ENCODE measurements around the gene ERCC1.

The ERCC1 gene

GRCh38 chr19:45404557-45405434, 18.9 kb downstream of the ERCC1 start, which contains the start of gene PPP1R13L:
TSS of gene PPP1R13L (minus strand) at chr19:45405069. CDS start at chr19:45398318, 6,751 bp downstream.
- TF ChIP-seq CTCF (IDR thresholded peaks at IDR 0.05; ENCODE audit: poor library complexity, severe bottlenecking): no peak
- peaks cover 20% of the 10 kb centered on the region for H3K36me3 ChIP-seq (ENCODE audit: low read depth)
- no peaks in the 10 kb centered on the region for H3K27me3 ChIP-seq (ENCODE audit: insufficient read depth, poor library complexity, severe bottlenecking)
- H3K9me3 ChIP-seq (ENCODE audit: severe bottlenecking): no peaks in the 10 kb centered on the region
- H3K4me3 ChIP-seq (ENCODE audit: severe bottlenecking): peak within 1 kb of the TSS; percentile 92
- H3K27ac ChIP-seq (ENCODE audit: poor library complexity, severe bottlenecking): peak within 1 kb of the TSS; percentile 98
- DNase-seq (ENCODE audit: low spot score) (peak; percentile 97), ATAC-seq (ENCODE audit: low read depth) (peak; percentile 50)
- peaks cover 25% of the 10 kb centered on the region for H3K4me1 ChIP-seq (ENCODE audit: insufficient read depth, poor library complexity, severe bottlenecking)

DNA sequence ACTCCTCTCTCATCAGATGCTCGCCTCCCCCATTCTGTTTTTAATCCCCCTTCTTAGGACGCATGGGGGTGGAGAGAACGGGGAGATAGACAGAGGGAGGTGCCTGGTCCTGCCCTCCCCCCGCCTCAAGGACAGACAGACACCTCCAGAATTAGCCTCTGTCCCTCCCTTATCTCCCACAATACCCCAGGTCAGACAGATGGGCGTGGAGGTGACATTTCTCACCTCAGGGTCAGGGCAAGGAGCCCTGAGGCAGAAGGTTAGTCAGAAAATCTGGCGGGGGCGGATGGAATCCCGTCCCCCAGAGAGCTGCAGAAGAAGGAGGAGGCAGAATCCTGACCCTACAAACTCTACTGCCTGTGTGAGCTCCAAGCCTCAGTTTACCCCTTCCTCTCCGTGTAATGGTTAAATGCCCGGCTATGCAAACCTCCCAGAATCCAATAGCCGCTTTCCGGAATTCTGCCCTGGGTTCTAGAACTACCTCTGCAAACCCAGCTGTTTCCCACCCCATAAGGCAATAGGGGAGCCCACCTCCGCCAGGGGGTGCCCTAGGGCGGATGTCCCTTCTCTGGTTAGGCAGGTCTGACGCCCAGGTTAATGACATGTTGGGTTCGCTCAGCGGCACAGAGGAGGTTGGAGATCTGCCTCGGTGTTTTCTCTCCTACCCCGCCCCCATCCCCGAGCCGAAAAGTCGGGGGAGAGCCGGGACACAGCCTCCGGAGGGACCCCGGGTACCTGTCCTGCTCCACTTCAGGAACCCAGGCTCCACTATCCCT, 19.7 kb downstream of the ERCC1 start:
- ATAC-seq (ENCODE audit: low read depth): no peak
- peak; percentile 78 for TF ChIP-seq CTCF (IDR thresholded peaks at IDR 0.05; ENCODE audit: poor library complexity, severe bottlenecking)
- H3K27ac ChIP-seq (ENCODE audit: poor library complexity, severe bottlenecking): peak overlapping the region; percentile 98

DNA sequence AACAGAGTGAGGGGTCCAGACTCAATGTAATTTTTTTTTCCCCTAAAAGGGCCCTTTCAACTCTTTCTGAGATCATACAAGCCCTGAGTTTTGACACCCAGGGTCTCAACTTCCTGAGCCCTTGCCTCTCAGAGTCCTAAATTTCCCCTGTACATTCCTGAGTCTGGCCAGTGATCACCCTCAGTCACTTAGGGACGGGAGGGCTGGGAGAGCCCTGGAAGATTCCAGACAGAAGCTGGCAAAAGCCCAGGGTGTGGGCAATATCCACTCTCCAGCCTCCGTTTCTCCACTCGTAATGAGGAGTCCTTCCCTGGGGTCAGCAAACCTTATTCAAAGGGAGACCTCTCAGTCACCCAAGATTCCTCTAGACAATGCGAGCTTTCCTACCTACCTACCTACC, 20.4 kb downstream of the ERCC1 start:
- peak overlapping the region; percentile 98 for H3K27ac ChIP-seq (ENCODE audit: poor library complexity, severe bottlenecking)
- H3K4me3 ChIP-seq (ENCODE audit: severe bottlenecking): peak overlapping the region; percentile 92
- no peaks in the 10 kb centered on the region for H3K27me3 ChIP-seq (ENCODE audit: insufficient read depth, poor library complexity, severe bottlenecking)
- ATAC-seq (ENCODE audit: low read depth) (no peak), DNase-seq (ENCODE audit: low spot score) (no peak)
- H3K4me1 ChIP-seq (ENCODE audit: insufficient read depth, poor library complexity, severe bottlenecking): peaks cover 25% of the 10 kb centered on the region
- H3K9me3 ChIP-seq (ENCODE audit: severe bottlenecking): no peaks in the 10 kb centered on the region
- no peak for TF ChIP-seq CTCF (IDR thresholded peaks at IDR 0.05; ENCODE audit: poor library complexity, severe bottlenecking)
- peaks cover 34% of the 10 kb centered on the region for H3K36me3 ChIP-seq (ENCODE audit: low read depth)

More for the DNA sequence above, 19.7 kb downstream of the ERCC1 start:
- no peaks in the 10 kb centered on the region for H3K27me3 ChIP-seq (ENCODE audit: insufficient read depth, poor library complexity, severe bottlenecking)
- H3K36me3 ChIP-seq (ENCODE audit: low read depth): peaks cover 28% of the 10 kb centered on the region
- DNase-seq (ENCODE audit: low spot score): no peak
- H3K4me1 ChIP-seq (ENCODE audit: insufficient read depth, poor library complexity, severe bottlenecking): peaks cover 25% of the 10 kb centered on the region
- no peaks in the 10 kb centered on the region for H3K9me3 ChIP-seq (ENCODE audit: severe bottlenecking)
- H3K4me3 ChIP-seq (ENCODE audit: severe bottlenecking): peak overlapping the region; percentile 92

- DNase-seq (ENCODE audit: low spot score) (peak; percentile 88), ATAC-seq (ENCODE audit: low read depth) (peak; percentile 43)
- H3K27ac ChIP-seq (ENCODE audit: poor library complexity, severe bottlenecking): peak overlapping the region; percentile 98
- TF ChIP-seq CTCF (IDR thresholded peaks at IDR 0.05; ENCODE audit: poor library complexity, severe bottlenecking): peak; percentile 83
- peaks cover 23% of the 10 kb centered on the region for H3K4me1 ChIP-seq (ENCODE audit: insufficient read depth, poor library complexity, severe bottlenecking)
- H3K27me3 ChIP-seq (ENCODE audit: insufficient read depth, poor library complexity, severe bottlenecking): no peaks in the 10 kb centered on the region
- peak overlapping the region; percentile 92 for H3K4me3 ChIP-seq (ENCODE audit: severe bottlenecking)
- H3K36me3 ChIP-seq (ENCODE audit: low read depth): peaks cover 41% of the 10 kb centered on the region
- no peaks in the 10 kb centered on the region for H3K9me3 ChIP-seq (ENCODE audit: severe bottlenecking)
These were observed 21.2 kb downstream of the ERCC1 start for GRCh38 chr19:45402298-45403061.

Data from RWPE2 (cell line).